ENCODE results near the gene RPL37. TPM values are rescaled to one million over a fixed set of nuclear protein-coding genes. Genes with fewer than 3 reads are reported as not detected.

RPL37 gene
- total and polyA plus RNA-seq, 9 of the 15 experiments (the other 6 are each of a cell fraction or from before 2014, with no cell fraction given): 2,342 to 7,963 (median 4,091) TPM

GRCh38 chr5:40846371-40846770 is 11.3 kb upstream of the RPL37 start:
- Histone ChIP-seq H3K27ac (ENCODE audit: extremely low read depth, low read depth, low read length) (no peak overlapping the region), H2AFZ (ENCODE audit: low read depth, low read length) (no peak overlapping the region), H3K9me3 (replicated peaks; ENCODE audit: control insufficient read depth, insufficient read depth, low read depth, low read length) (no peaks in the 10 kb centered on the region), H4K20me1 (replicated peaks; ENCODE audit: control insufficient read depth, insufficient read depth, low read length) (no peaks in the 10 kb centered on the region), H3K79me2 (ENCODE audit: control insufficient read depth, insufficient read depth, low read length) (peaks cover 4% of the 10 kb centered on the region; the same call in 1 of the 3 replicates), H3K4me2 (ENCODE audit: insufficient read depth, low read length) (no peak overlapping the region), H3K4me1 (replicated peaks in 1 of 2; ENCODE audit: control insufficient read depth in 2 of 2, insufficient read depth in 2 of 2, low read length in 2 of 2) (0 out of 5 replicates have a peak, but pooled peaks cover 0 to 2% of the 10 kb centered on the region in 2 experiments), H3K4me3 (no peak overlapping the region), H3K27me3 (ENCODE audit: control insufficient read depth in 2 of 2, insufficient read depth in 2 of 2, low read length in 2 of 2) (no peaks in the 10 kb centered on the region), H3K9me1 (ENCODE audit: control insufficient read depth, insufficient read depth, low read length) (no peaks in the 10 kb centered on the region), H3K9ac (ENCODE audit: insufficient read depth in 1 of 2, low read depth in 2 of 2, low read length in 2 of 2) (no peak overlapping the region), H3K36me3 (ENCODE audit: control insufficient read depth, insufficient read depth, low read length) (no peaks in the 10 kb centered on the region)
- DNase-seq (ENCODE audit: extremely low read depth in 1 of 4, low spot score in 3 of 4) (no peak), FAIRE-seq (no peak), ATAC-seq (peak; percentile 23; the same call in 1 of the 3 replicates)
- no TSS peak for BruUV-seq (replicated peaks)
- ChIA-PET CTCF (ENCODE audit: low intra/inter-chr PET ratio) (no interaction called here), POLR2A (no interaction called here)
- no peak for TF ChIP-seq ZNF431 (CRISPR knock-in tag; IDR thresholded peaks at IDR 0.05)
- TF ChIP-seq ZNF609 (CRISPR knock-in tag; IDR thresholded peaks at IDR 0.05; ENCODE audit: borderline replicate concordance): no peak
- TF ChIP-seq SUPT5H (IDR thresholded peaks at IDR 0.05): no peak
- no peak for TF ChIP-seq IRF2 (CRISPR knock-in tag; IDR thresholded peaks at IDR 0.05)
- no peak for TF ChIP-seq SMARCA4 (IDR thresholded peaks at IDR 0.05)
- no peak for TF ChIP-seq TAL1 (IDR thresholded peaks at IDR 0.05)
- TF ChIP-seq ZNF197 (CRISPR knock-in tag; IDR thresholded peaks at IDR 0.05; ENCODE audit: low read depth): no peak
- no peak for TF ChIP-seq IRF9 (tag; IDR thresholded peaks at IDR 0.05)
- no peak for TF ChIP-seq ZEB2 (IDR thresholded peaks at IDR 0.05)
- TF ChIP-seq SMC3 (conservative IDR thresholded peaks at IDR 0.05; ENCODE audit: insufficient read depth, low read depth, low read length): no peak
- TF ChIP-seq HBP1 (CRISPR knock-in tag; IDR thresholded peaks at IDR 0.05): no peak
- in situ Hi-C loops (cut with MboI): no loop called here
- intact Hi-C loops (cut with micrococcal nuclease): no loop called here
- WGBS (ENCODE audit: insufficient coverage, low coverage, missing lambda C conversion rate): 41% methylated on average over 2 of the region's 2 CpGs
